BLaER1 (cell line): Measurements from ENCODE around the gene ESRRA.

Experiments
- H3K27ac ChIP-seq: shearing (Covaris generic); formaldehyde crosslinking; 2 replicates; pipeline ENCODE4 v1.8.1; 2022
- H3K27me3 ChIP-seq: shearing (Covaris generic); formaldehyde crosslinking; 2 replicates; pipeline ENCODE4 v1.8.1; 2022
- H3K36me3 ChIP-seq: shearing (Covaris generic); formaldehyde crosslinking; 2 replicates; pipeline ENCODE4 v1.8.1; 2022
- H3K4me1 ChIP-seq: shearing (Covaris generic); formaldehyde crosslinking; 2 replicates; pipeline ENCODE4 v1.8.1; 2022
- H3K4me2 ChIP-seq: shearing (Covaris generic); formaldehyde crosslinking; 2 replicates; pipeline ENCODE4 v1.8.1; 2022
- H3K4me3 ChIP-seq: shearing (Covaris generic); formaldehyde crosslinking; 2 replicates; pipeline ENCODE4 v1.8.1; 2022
- H3K9ac ChIP-seq: shearing (Covaris generic); formaldehyde crosslinking; 2 replicates; pipeline ENCODE4 v1.8.1; 2022
- H3K9me3 ChIP-seq: shearing (Covaris generic); formaldehyde crosslinking; 2 replicates; pipeline ENCODE4 v1.8.1; 2022
- H4K20me1 ChIP-seq: shearing (Covaris generic); formaldehyde crosslinking; 2 replicates; pipeline ENCODE4 v1.8.1; 2022
- Cebpa-rat ChIP-seq: shearing (Covaris generic); IDR thresholded peaks from 2 replicates; pipeline ENCODE4 v1.8.1; 2022

The ESRRA gene

GRCh38 chr11:64340671-64341335 is 35.5 kb downstream of the ESRRA start:
- H3K9me3 ChIP-seq = no peaks in the 10 kb centered on the region
- peak overlapping the region; percentile 90 for H3K27ac ChIP-seq
- H3K9ac ChIP-seq = peak overlapping the region; percentile 71
- peaks cover 26% of the 10 kb centered on the region; the same call in 1 of the 2 replicates for H3K36me3 ChIP-seq
- peak overlapping the region; percentile 65 for H3K4me3 ChIP-seq
- TF ChIP-seq Cebpa-rat = no peak
- H3K4me2 ChIP-seq = peak overlapping the region; percentile 95
- no peaks in the 10 kb centered on the region for H3K27me3 ChIP-seq
- H4K20me1 ChIP-seq = no peaks in the 10 kb centered on the region
- peaks cover 73% of the 10 kb centered on the region for H3K4me1 ChIP-seq

- TF ChIP-seq Cebpa-rat = no peak
- Histone ChIP-seq H3K36me3 (peaks cover 26% of the 10 kb centered on the region; the same call in 1 of the 2 replicates), H3K4me1 (peaks cover 72% of the 10 kb centered on the region), H3K9me3 (no peaks in the 10 kb centered on the region), H3K27me3 (no peaks in the 10 kb centered on the region), H4K20me1 (no peaks in the 10 kb centered on the region), H3K27ac (peak overlapping the region; percentile 90), H3K4me2 (peak overlapping the region; percentile 95), H3K4me3 (peak overlapping the region; percentile 65), H3K9ac (no peak overlapping the region)
Measured at GRCh38 chr11:64341429-64341828, 36.1 kb downstream of the ESRRA start.

DNA sequence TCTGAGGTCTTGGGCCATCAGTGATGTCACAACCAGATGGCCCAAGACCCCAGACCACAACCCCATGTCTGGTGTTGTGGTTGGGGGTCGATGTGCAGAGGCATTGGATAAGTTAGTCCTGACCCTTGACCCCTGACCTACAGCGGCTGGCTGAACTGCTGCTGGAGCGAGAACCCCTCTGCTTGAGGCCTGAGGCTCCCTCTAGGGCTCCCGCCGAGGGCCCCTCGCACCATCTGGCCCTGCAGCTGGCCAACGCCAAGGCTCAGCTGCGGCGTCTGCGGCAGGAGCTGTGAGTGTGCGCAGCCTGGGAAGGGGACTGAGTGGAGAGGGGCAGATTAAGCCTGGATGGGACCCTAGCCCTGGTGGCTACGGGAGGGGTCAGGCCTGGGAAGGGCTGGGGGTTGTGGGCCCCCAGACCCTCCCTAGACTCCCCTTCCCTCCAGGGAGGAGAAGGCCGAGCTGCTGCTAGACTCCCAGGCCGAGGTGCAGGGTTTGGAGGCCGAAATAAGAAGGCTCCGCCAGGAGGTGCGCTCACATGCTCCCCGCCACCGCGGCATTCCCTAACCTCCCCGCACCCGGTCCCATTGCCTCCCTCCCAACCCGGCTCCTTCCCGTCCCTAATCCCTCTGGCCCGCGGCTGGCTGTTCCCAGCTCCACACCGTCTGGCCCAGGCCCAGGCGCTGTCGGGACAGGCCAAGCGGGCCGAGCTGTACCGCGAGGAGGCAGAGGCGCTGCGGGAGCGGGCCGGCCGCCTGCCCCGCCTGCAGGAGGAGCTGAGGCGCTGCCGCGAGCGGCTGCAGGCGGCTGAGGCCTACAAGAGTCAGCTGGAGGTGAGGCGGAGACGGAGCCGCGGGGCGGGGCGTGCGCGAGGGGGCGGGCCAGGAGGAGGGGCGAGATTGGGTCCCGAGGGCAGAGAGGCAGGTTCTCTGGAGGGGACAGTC is 36.8 kb downstream of the ESRRA start:
- Histone ChIP-seq H3K27me3 (no peaks in the 10 kb centered on the region), H3K9ac (peak overlapping the region; percentile 47), H3K9me3 (no peaks in the 10 kb centered on the region), H3K36me3 (peaks cover 26% of the 10 kb centered on the region; the same call in 1 of the 2 replicates), H3K4me3 (peak overlapping the region; percentile 29; the same call in 1 of the 2 replicates), H3K27ac (peak overlapping the region; percentile 90), H4K20me1 (no peaks in the 10 kb centered on the region), H3K4me2 (peak overlapping the region; percentile 95), H3K4me1 (peaks cover 73% of the 10 kb centered on the region)
- no peak for TF ChIP-seq Cebpa-rat

DNA sequence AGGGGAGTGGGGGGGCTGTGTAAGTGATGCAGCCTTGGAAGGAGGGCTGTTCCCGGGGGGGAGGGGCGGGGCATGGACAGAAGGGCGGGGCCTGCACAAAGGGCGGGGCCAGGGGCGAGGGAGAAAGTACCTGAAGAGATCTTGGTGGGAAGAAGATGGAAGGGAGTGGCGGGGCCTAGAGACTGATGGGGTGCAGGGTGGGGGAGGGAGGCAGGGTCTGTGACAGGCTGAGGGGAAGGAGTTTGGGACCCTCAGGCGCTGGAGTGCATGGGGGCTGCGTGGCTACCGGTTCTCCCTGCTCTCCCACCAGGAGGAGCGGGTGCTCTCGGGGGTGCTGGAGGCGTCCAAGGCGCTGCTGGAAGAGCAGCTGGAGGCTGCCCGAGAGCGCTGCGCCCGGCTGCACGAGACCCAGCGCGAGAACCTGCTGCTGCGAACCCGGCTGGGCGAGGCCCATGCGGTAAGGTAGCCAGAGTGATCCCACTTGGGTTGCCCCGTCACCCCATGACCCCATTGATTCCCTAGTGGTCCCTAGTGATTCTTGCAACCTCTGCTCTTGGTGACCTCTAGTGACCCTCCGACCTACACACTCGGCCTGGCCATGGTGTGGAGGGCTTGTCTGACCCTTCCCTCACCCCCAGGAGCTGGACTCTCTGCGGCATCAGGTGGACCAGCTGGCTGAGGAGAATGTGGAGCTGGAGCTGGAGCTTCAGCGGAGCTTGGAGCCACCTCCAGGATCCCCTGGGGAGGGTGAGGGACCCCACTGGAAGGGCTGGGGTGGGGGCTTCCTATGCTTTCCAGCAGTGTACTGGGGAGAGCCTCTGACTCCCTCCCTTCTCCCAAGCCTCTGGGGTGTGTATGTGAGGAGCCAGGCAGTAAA is 37.8 kb downstream of the ESRRA start:
- H3K27me3 ChIP-seq = no peaks in the 10 kb centered on the region
- peak overlapping the region; percentile 95 for H3K4me2 ChIP-seq
- no peaks in the 10 kb centered on the region for H3K9me3 ChIP-seq
- TF ChIP-seq Cebpa-rat = no peak
- peaks cover 26% of the 10 kb centered on the region; the same call in 1 of the 2 replicates for H3K36me3 ChIP-seq
- no peaks in the 10 kb centered on the region for H4K20me1 ChIP-seq
- H3K4me3 ChIP-seq = no peak overlapping the region
- no peak overlapping the region for H3K9ac ChIP-seq
- 0 out of 2 replicates have a peak overlapping the region, but pooled peaks have one; percentile 49 for H3K27ac ChIP-seq
- peaks cover 82% of the 10 kb centered on the region for H3K4me1 ChIP-seq

GRCh38 chr11:64343767-64344559 is 38.6 kb downstream of the ESRRA start:
- Histone ChIP-seq H3K27ac (peak overlapping the region; percentile 49), H3K4me1 (peaks cover 83% of the 10 kb centered on the region), H3K36me3 (peaks cover 26% of the 10 kb centered on the region; the same call in 1 of the 2 replicates)

GRCh38 chr11:64344787-64345186 is 39.5 kb downstream of the ESRRA start:
- Histone ChIP-seq H3K9ac (no peak overlapping the region), H3K27ac (peak overlapping the region; percentile 49; the same call in 1 of the 2 replicates), H3K36me3 (peaks cover 26% of the 10 kb centered on the region; the same call in 1 of the 2 replicates), H4K20me1 (no peaks in the 10 kb centered on the region), H3K4me2 (peak overlapping the region; percentile 4; the same call in 1 of the 2 replicates), H3K9me3 (no peaks in the 10 kb centered on the region), H3K4me1 (peaks cover 83% of the 10 kb centered on the region), H3K4me3 (no peak overlapping the region), H3K27me3 (no peaks in the 10 kb centered on the region)
- no peak for TF ChIP-seq Cebpa-rat

More at GRCh38 chr11:64343767-64344559, 38.6 kb downstream of the ESRRA start:
- Histone ChIP-seq H3K9me3 (no peaks in the 10 kb centered on the region), H3K4me3 (no peak overlapping the region), H4K20me1 (no peaks in the 10 kb centered on the region), H3K4me2 (peak overlapping the region; percentile 36), H3K9ac (no peak overlapping the region), H3K27me3 (no peaks in the 10 kb centered on the region)
- TF ChIP-seq Cebpa-rat = no peak

DNA sequence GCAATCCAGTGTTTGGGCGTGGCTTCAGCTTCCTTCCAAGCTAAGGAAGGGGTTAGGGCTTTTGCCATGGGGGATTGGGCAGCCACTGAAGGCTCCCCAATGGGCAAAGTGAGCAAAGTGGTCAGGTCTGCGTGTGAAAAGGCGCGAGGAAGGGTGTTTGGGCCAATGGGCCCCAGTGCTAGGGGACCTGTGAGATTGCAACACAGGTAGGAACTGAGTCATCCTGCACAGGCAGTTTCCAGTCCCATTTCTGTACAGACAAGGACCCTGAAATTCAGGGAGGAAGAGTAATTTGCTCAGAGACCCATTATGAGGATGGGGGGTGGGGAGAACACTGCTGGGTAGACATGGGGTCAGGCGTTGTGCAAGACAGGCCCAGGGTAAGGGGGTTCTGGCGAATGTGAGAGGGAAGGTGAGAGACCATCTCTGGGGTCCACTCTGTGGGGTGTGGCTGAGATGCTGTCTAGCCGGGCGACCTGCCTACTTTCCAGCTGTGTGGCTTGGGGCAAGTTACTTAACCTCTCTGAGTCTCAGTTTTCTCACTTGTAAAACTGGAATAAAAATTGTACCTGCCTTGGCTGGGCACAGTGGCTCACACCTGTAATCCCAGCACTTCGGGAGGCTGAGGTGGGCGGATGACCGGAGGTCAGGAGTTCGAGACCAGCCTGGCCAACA is 42.0 kb downstream of the ESRRA start:
- Histone ChIP-seq H3K27ac (no peak overlapping the region), H3K9me3 (no peaks in the 10 kb centered on the region), H3K27me3 (no peaks in the 10 kb centered on the region), H3K4me2 (no peak overlapping the region), H3K9ac (no peak overlapping the region), H3K4me1 (peaks cover 83% of the 10 kb centered on the region), H4K20me1 (peaks cover 15% of the 10 kb centered on the region; the same call in 1 of the 2 replicates), H3K4me3 (no peak overlapping the region), H3K36me3 (peaks cover 26% of the 10 kb centered on the region; the same call in 1 of the 2 replicates)
- TF ChIP-seq Cebpa-rat = no peak
